Thoracic aorta (tissue), 2 donors: ENCODE results near the gene ARR3. TPM values are rescaled to one million over a fixed set of nuclear protein-coding genes. Genes with fewer than 3 reads are reported as not detected.

Source experiments
- ATAC-seq: fragments of 150-250 bp; one replicate; pipeline ENCODE4 v1.8.0; 2017; ENCODE audit warnings: low read depth; ENCODE audit not compliant: insufficient number of reproducible peaks, low FRiP score
- DNase-seq: peaks from one replicate; pipeline ENCODE4 v3.0.0-alpha.2; 2020; ENCODE audit warnings: low spot score
- H3K27ac ChIP-seq, 2 donors: fragments of 200-600 bp; sonication (generic); 1 replicate in 1 of 2; 2 replicates in 1 of 2; pipeline ENCODE4 v1.5.1; 2016; ENCODE audit warnings: mild to moderate bottlenecking in 2 of 2, moderate library complexity in 2 of 2
- H3K27me3 ChIP-seq: fragments of 200-600 bp; sonication (generic); replicated peaks from 2 replicates; pipeline ENCODE4 v1.6.0; 2016; ENCODE audit warnings: mild to moderate bottlenecking; ENCODE audit not compliant: insufficient read depth
- H3K36me3 ChIP-seq: fragments of 200-600 bp; sonication (generic); one replicate; pipeline ENCODE4 v1.5.1; 2016
- H3K4me1 ChIP-seq, 2 donors: fragments of 200-600 bp; sonication (generic); 1 replicate in 1 of 2; 2 replicates in 1 of 2; pipeline versions ENCODE4 v1.5.1 to v1.6.0; 2016; ENCODE audit warnings: low read depth in 2 of 2, mild to moderate bottlenecking in 1 of 2; ENCODE audit not compliant: control insufficient read depth in 1 of 2
- H3K4me3 ChIP-seq: fragments of 200-600 bp; sonication (generic); 2 replicates; pipeline ENCODE4 v1.5.1; 2016; ENCODE audit warnings: mild to moderate bottlenecking
- H3K9me3 ChIP-seq: fragments of 200-600 bp; sonication (generic); 2 replicates; pipeline ENCODE4 v1.5.1; 2016
- CTCF ChIP-seq: fragments of 200-600 bp; sonication (generic); IDR thresholded peaks from one replicate; pipeline ENCODE4 v1.5.1; 2019; ENCODE audit warnings: antibody characterized with exemption
- total RNA-seq, 2 donors: library from RNA; depleted of rRNA; stranded (reverse); fragments of >200 nt; gene quantifications; one replicate each; pipeline versions ENCODE4 v1.1.0 to v1.2.3, GENCODE V29; 2016

ARR3 gene
- total RNA-seq, 2 donors from 2014 or later, result not detected

- ATAC-seq, result no peak
- Histone ChIP-seq H3K36me3 (no peaks in the 10 kb centered on the region), H3K4me3 (no peak overlapping the region), H3K4me1 (no peaks in the 10 kb centered on the region), H3K27me3 (no peaks in the 10 kb centered on the region), H3K27ac (no peak overlapping the region), H3K9me3 (no peaks in the 10 kb centered on the region)
- no peak for TF ChIP-seq CTCF
- no peak for DNase-seq
These were observed 15.6 kb upstream of the ARR3 start for GRCh38 chrX:70252491-70252890.

GRCh38 chrX:70253377-70254062, 14.6 kb upstream of the ARR3 start:
- no peak overlapping the region for H3K4me3 ChIP-seq
- TF ChIP-seq CTCF, result no peak
- no peaks in the 10 kb centered on the region for H3K4me1 ChIP-seq
- no peak overlapping the region for H3K27ac ChIP-seq
- H3K36me3 ChIP-seq, result no peaks in the 10 kb centered on the region
- no peaks in the 10 kb centered on the region for H3K9me3 ChIP-seq
- ATAC-seq, result no peak
- H3K27me3 ChIP-seq, result no peaks in the 10 kb centered on the region
- DNase-seq, result no peak

- no peaks in the 10 kb centered on the region for H3K36me3 ChIP-seq
- no peak overlapping the region for H3K27ac ChIP-seq
- H3K4me3 ChIP-seq, result no peak overlapping the region
- ATAC-seq (no peak), DNase-seq (no peak)
- H3K27me3 ChIP-seq, result no peaks in the 10 kb centered on the region
- H3K9me3 ChIP-seq, result no peaks in the 10 kb centered on the region
- TF ChIP-seq CTCF, result no peak
- no peaks in the 10 kb centered on the region for H3K4me1 ChIP-seq
These were observed 14.1 kb upstream of the ARR3 start for GRCh38 chrX:70254063-70254400.

GRCh38 chrX:70254909-70255308, 13.2 kb upstream of the ARR3 start:
- DNase-seq, result no peak
- H3K4me1 ChIP-seq, result no peaks in the 10 kb centered on the region
- H3K4me3 ChIP-seq, result no peak overlapping the region
- ATAC-seq, result no peak
- no peak overlapping the region for H3K27ac ChIP-seq
- no peaks in the 10 kb centered on the region for H3K36me3 ChIP-seq
- no peak for TF ChIP-seq CTCF
- H3K27me3 ChIP-seq, result no peaks in the 10 kb centered on the region
- H3K9me3 ChIP-seq, result no peaks in the 10 kb centered on the region

GRCh38 chrX:70255452-70255851, 12.7 kb upstream of the ARR3 start:
- DNase-seq (no peak), ATAC-seq (no peak)
- no peak overlapping the region for H3K4me3 ChIP-seq
- H3K9me3 ChIP-seq, result no peaks in the 10 kb centered on the region
- no peaks in the 10 kb centered on the region for H3K36me3 ChIP-seq
- no peak for TF ChIP-seq CTCF
- H3K4me1 ChIP-seq, result no peaks in the 10 kb centered on the region
- no peaks in the 10 kb centered on the region for H3K27me3 ChIP-seq
- no peak overlapping the region for H3K27ac ChIP-seq
